GM18502 (cell line): ENCODE measurements around the gene RAD51B.
"Not testable (repeated sequence)": the region's sequence is repeated elsewhere in the genome, so short reads cannot be mapped to it uniquely, and the experiment has no call there.

Experiments used
- ATAC-seq: cut with Tn5 transposase; IDR thresholded peaks from one replicate; pipeline ENCODE4 v1.9.1; 2021; ENCODE audit warnings: mild to moderate bottlenecking; ENCODE audit not compliant: unreplicated experiment, poor library complexity

Gene RAD51B

GRCh38 chr14:68014771-68015170, 195.2 kb downstream of the RAD51B start:
- no peak for ATAC-seq

- no peak for ATAC-seq
Measured at GRCh38 chr14:68015356-68016254, 196.0 kb downstream of the RAD51B start.

- no peak for ATAC-seq
Measured at GRCh38 chr14:68016255-68016914, 196.8 kb downstream of the RAD51B start.

- no peak for ATAC-seq
Measured at GRCh38 chr14:68018598-68018997, 199.0 kb downstream of the RAD51B start.

- ATAC-seq, result no peak
Measured at GRCh38 chr14:68020493-68020892, 200.9 kb downstream of the RAD51B start.

GRCh38 chr14:68020999-68021663, 201.6 kb downstream of the RAD51B start:
- no peak for ATAC-seq

- ATAC-seq, result no peak
Measured at GRCh38 chr14:68027276-68027675, 207.7 kb downstream of the RAD51B start.

GRCh38 chr14:68028075-68028474, 208.5 kb downstream of the RAD51B start:
- no peak for ATAC-seq

- ATAC-seq, result not testable (repeated sequence)
Measured at GRCh38 chr14:68031011-68031410, 211.4 kb downstream of the RAD51B start.

- ATAC-seq, result no peak
Measured at GRCh38 chr14:68032154-68032553, 212.6 kb downstream of the RAD51B start.

GRCh38 chr14:68033336-68033932, 213.9 kb downstream of the RAD51B start:
- no peak for ATAC-seq

GRCh38 chr14:68034896-68035295, 215.3 kb downstream of the RAD51B start:
- ATAC-seq, result no peak

GRCh38 chr14:68036202-68036601, 216.6 kb downstream of the RAD51B start:
- no peak for ATAC-seq

GRCh38 chr14:68039593-68039992, 220.0 kb downstream of the RAD51B start:
- no peak for ATAC-seq

GRCh38 chr14:68040633-68041369, 221.2 kb downstream of the RAD51B start:
- ATAC-seq, result no peak

- no peak for ATAC-seq
Measured at GRCh38 chr14:68041876-68042354, 222.3 kb downstream of the RAD51B start.

- no peak for ATAC-seq
Measured at GRCh38 chr14:68042586-68043210, 223.1 kb downstream of the RAD51B start.

GRCh38 chr14:68043752-68044151, 224.2 kb downstream of the RAD51B start:
- no peak for ATAC-seq

GRCh38 chr14:68047906-68048305, 228.3 kb downstream of the RAD51B start:
- ATAC-seq, result no peak
